ENCODE results near the gene AKR1E2.
A peak's percentile ranks its signal among the peaks of the same experiment; 100 is the strongest.

Gene AKR1E2

DNA sequence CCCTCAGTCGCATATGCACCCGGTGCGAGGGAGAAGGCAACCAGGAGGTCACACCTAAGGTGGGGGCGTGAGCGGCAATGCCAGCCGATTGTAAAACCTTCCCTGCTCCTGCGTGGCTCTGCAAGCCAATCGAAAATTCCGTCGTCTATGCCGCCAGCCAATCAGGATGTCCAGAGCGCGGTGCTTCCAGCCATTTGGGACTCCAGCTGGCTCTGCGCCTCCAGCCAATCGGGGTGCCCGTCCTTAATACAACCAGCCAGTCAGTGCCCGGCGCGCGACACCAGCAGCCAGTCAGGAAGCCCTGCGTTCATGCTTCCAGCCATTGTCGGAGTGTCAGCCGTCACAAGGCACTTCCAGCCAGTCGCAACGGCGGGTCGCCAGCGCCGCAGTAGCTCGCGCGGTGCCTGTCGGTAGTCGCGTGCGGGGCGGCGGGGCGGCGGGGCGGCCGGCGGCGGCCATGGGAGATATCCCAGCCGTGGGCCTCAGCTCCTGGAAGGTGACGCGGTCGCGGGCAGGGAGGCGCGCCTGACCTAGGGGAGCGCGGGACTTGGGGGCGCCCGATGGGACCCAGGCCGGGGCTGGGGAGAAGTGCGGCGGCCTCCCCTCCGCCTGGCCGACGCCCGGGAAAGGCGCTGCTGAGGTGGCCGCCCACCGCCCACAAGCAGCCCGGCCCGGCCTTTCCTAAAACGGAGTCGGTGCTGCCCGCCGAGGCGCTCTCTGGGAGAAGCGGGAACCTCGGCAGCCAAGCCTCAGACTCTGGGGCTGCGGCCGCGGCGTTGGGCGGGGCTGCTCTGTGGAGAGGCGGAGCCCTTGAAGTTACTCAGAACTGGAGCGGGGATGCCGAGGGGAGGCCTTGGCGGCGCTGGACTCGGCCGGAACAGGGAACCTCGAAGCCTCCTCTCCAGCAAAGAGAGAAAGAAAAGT is at the start of gene AKR1E2:
AKR1E2 (plus strand) TSS at position 340 of the 924 bp plus-strand sequence; CDS start at position 458, 118 bp downstream.
- peak; percentile 52 to 60 for DNase-seq (ENCODE audit: low read depth in 2 of 2)

- no peak for DNase-seq (ENCODE audit: low read depth in 2 of 2)
These were observed 49.8 kb upstream of the AKR1E2 start for GRCh38 chr10:4776234-4776638.

GRCh38 chr10:4778761-4779160 is 47.2 kb upstream of the AKR1E2 start:
- no peak for DNase-seq (ENCODE audit: low read depth in 2 of 2)

- no peak for DNase-seq (ENCODE audit: low read depth in 2 of 2)
These were observed 45.9 kb upstream of the AKR1E2 start for GRCh38 chr10:4780091-4780490.

DNA sequence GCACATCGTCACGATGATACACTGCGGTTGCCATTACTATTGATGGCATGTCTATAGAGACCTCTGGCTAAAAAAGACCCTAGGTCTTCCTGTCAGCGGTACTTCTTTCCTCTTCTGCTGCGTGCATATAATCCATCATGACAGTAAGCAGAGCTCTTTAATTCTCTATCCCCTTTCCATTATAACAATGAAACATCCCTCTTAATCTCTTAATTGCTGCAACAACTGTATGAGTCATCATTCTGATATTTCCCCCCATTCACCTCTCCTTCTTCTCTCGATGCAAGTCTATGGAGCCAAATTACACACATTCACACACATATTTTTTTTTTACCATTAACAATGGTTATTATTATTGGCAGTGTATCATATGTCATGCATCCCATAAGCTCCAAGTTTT is 45.2 kb upstream of the AKR1E2 start:
- no peak for DNase-seq (ENCODE audit: low read depth in 2 of 2)

GRCh38 chr10:4781955-4782354 is 44.1 kb upstream of the AKR1E2 start:
- no peak for DNase-seq (ENCODE audit: low read depth in 2 of 2)

DNA sequence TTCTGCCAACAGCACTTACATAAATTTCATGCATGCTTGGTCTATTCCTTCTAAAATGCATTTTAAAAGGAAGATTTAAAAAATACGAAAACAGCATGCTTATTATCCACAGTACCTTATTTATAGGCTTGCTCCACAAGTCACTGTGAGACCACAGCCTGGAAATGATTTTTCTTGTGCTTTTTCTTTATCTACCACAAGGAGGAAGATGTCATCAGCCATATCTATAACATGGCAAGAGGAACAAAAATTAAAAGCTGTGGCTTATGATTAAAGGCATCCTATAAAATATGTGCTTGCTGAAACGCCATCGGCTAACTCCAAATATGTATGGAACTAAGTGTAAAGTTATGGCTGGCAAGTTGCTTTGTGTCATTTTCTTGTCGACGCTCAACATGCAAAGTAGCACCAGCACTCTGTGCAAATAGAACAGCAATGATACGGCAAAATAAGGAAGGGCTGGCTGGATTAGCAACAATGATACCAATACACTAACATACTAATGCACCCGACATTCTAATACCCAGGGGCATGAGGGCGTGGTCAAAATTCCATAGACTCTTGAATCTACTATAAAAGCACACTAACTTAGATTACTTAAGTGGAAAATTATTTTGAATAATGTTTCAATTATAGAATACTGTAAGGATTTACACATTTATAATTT is 41.2 kb upstream of the AKR1E2 start:
- DNase-seq (ENCODE audit: low read depth in 2 of 2): no peak

- DNase-seq (ENCODE audit: low read depth in 2 of 2): no peak
These were observed 39.8 kb upstream of the AKR1E2 start for GRCh38 chr10:4786043-4786839.

- DNase-seq (ENCODE audit: low read depth in 2 of 2): no peak
These were observed 36.0 kb upstream of the AKR1E2 start for GRCh38 chr10:4790045-4790444.

GRCh38 chr10:4790922-4791321 is 35.1 kb upstream of the AKR1E2 start:
- DNase-seq (ENCODE audit: low read depth in 2 of 2): no peak

DNA sequence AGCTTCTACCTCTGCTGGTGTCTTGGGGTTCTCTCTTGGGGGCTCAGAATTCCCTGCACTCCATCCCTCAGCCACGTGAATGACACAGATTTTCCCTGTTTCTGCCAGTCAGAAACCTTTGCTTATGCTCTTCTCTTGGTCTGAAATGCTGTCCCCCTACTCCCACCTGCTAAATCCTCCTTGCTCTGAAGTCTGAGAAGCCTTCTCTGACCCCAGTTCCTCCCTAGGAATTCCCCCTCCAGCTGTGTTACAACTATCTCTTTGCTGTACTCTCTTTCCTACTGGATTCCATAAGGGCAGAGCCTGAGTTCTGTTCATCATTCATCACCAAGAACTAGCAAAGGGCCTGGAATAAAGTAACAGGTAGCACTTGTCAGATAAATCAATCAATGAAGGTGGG is 33.6 kb upstream of the AKR1E2 start:
- no peak for DNase-seq (ENCODE audit: low read depth in 2 of 2)

- no peak for DNase-seq (ENCODE audit: low read depth in 2 of 2)
These were observed 24.6 kb upstream of the AKR1E2 start for GRCh38 chr10:4801405-4801804.

- no peak for DNase-seq (ENCODE audit: low read depth in 2 of 2)
These were observed 23.1 kb upstream of the AKR1E2 start for GRCh38 chr10:4802711-4803487.

GRCh38 chr10:4803822-4804221 is 22.2 kb upstream of the AKR1E2 start:
- DNase-seq (ENCODE audit: low read depth in 2 of 2): no peak

- DNase-seq (ENCODE audit: low read depth in 2 of 2): no peak
These were observed 21.5 kb upstream of the AKR1E2 start for GRCh38 chr10:4804465-4804864.

- no peak for DNase-seq (ENCODE audit: low read depth in 2 of 2)
These were observed 19.5 kb upstream of the AKR1E2 start for GRCh38 chr10:4806534-4806933.

DNA sequence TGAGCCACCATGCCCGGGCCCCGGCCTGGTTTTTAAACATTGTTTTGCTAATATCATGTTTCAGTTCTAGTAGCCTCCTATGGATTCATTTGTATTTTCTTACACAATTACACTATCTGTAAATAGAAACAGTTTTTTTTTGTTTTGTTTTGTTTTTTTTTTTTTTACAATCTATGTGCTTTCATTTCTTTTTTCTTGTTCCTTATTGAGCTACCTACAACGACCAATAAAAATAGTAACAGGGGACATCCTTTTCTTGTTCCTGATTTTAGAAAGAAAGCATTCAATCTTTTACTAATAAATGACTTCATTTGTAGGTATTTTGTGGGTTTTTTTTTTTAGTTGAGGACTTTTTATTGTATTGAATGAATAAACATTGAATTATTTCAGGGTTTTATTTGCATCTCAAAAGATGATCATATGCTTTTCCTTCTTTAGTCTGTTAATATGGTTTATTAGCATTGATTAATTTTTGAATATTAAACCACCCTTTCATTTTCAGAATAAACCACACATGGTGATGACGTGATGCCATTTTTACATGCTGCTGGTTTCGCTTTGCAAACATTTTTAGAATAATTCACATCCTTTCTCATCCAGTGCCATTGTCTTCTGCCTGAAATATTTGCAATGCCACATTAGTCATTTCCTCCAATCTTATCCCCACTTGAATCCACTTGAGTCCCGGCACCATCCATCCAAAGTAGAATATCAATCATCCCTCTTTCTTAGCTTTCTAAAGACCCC is 18.1 kb upstream of the AKR1E2 start:
- no peak for DNase-seq (ENCODE audit: low read depth in 2 of 2)

DNA sequence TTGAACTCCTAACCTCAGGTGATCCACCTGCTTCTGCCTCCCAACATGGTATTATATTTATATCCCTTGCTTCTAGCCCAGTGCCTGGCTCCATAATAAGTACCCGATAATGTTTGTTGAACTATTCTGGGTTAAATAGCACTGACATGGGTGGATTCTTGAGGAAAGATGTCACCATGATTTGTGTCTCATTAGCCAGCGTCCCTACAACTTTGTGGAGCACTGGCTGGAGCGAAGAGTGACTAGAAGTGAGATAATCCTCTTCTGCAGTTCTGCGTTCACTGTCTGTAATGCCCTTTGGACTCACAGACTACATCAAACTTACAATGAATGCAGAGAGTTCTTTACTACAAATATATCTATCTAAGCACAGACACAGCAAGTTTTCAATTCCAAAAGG is 16.9 kb upstream of the AKR1E2 start:
- DNase-seq (ENCODE audit: low read depth in 2 of 2): no peak

DNA sequence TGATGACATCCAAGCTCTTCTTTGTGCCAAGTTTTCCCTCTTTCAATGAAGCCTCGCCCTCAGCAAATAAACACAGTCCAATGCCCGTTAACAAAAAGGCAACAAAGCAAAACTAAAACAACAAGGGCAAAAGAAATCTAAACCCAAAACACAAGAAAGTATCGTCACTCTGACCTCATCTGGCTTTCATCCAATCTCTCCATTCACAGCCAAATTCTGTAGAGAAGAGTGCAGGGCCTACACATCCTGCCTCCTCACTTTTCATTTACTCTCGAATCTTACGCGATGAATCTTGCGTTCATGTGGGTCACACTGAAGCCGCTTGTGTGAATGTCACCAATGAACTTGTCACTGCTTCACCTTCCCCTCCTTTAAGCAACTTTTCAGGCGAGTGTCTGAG is 15.9 kb upstream of the AKR1E2 start:
- no peak for DNase-seq (ENCODE audit: low read depth in 2 of 2)

DNA sequence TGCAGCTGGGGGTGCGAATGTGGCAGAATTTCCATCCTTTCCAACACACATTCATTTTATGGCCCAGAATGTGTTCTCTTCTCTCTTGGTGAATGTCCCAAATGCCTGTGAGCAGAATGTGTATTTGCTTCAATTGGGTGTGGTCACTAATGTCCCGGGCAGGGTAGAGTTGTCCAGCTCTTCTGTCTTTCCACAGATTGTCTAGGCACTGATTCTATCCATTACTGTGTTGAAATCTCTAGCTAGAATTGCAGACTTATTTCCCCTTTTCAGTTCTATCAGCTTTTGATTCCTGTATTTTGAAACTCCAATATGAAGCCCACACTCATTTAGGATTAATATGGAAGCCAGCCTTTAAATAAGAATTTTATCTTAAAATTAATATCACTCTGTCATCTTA is 14.0 kb upstream of the AKR1E2 start:
- no peak for DNase-seq (ENCODE audit: low read depth in 2 of 2)

DNA sequence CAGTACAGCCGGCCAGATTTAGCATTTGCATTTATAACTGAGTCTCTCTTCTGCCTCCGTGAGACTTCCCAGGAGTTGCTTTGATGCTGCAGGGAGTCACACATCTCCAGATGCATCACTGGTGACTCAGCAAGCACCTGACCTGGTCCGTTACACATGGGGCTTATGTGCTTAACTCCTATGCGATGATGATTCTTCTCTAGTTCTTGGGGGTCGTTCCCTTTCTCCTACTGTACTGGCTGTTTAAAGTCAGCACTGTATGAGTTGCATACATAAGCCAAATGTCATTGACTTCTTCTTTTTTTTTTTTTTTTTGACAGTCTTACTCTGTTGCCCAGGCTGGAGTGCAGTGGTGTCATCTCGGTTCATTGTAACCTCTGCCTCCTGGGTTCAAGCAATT is 13.0 kb upstream of the AKR1E2 start:
- no peak for DNase-seq (ENCODE audit: low read depth in 2 of 2)

Data from stimulated activated CD8-positive, alpha-beta memory T cell treated with anti-CD3 and anti-CD28 coated beads, Interleukin-7, amount 100 ng/mL, for 4 hours (primary cell).